Effector memory CD4-positive, alpha-beta T cell (primary cell): Measurements from ENCODE around the gene OSBPL2.

Experiments
- DNase-seq, 3 donors: peaks; one replicate each; pipeline ENCODE4 v3.0.0-alpha.2; 2020
- H3K27ac ChIP-seq: 2 replicates; pipeline ENCODE4 v1.7.0; 2013; ENCODE audit warnings: mild to moderate bottlenecking, low read length, moderate library complexity; ENCODE audit not compliant: insufficient read depth, poor library complexity, severe bottlenecking
- H3K27me3 ChIP-seq: replicated peaks from 2 replicates; pipeline ENCODE4 v1.7.0; 2013; ENCODE audit warnings: mild to moderate bottlenecking, low read length; ENCODE audit not compliant: insufficient read depth, control insufficient read depth, poor library complexity, severe bottlenecking
- H3K36me3 ChIP-seq: 2 replicates; pipeline ENCODE4 v1.7.0; 2013; ENCODE audit warnings: mild to moderate bottlenecking, low read length, moderate library complexity; ENCODE audit not compliant: control insufficient read depth, insufficient read depth
- H3K4me1 ChIP-seq: 2 replicates; pipeline ENCODE4 v1.7.0; 2013; ENCODE audit warnings: low read length, mild to moderate bottlenecking; ENCODE audit not compliant: control insufficient read depth, insufficient read depth, poor library complexity, severe bottlenecking
- H3K4me3 ChIP-seq: 2 replicates; pipeline ENCODE4 v1.7.0; 2013; ENCODE audit warnings: low read length, low read depth, mild to moderate bottlenecking; ENCODE audit not compliant: insufficient read depth, poor library complexity, severe bottlenecking
- H3K9me3 ChIP-seq: 2 replicates; pipeline ENCODE4 v1.7.0; 2013; ENCODE audit warnings: mild to moderate bottlenecking, low read length, moderate library complexity; ENCODE audit not compliant: control insufficient read depth

Gene OSBPL2

GRCh38 chr20:62243906-62244515 is 5.7 kb downstream of the OSBPL2 start:
- no peak overlapping the region for H3K27ac ChIP-seq
- H3K27me3 ChIP-seq = no peaks in the 10 kb centered on the region
- H3K4me1 ChIP-seq = peaks cover 6% of the 10 kb centered on the region
- H3K36me3 ChIP-seq = peaks cover 9% of the 10 kb centered on the region
- H3K9me3 ChIP-seq = no peaks in the 10 kb centered on the region
- no peak for DNase-seq
- H3K4me3 ChIP-seq = no peak overlapping the region

GRCh38 chr20:62244644-62245108 is 6.4 kb downstream of the OSBPL2 start:
- no peak overlapping the region for H3K4me3 ChIP-seq
- no peaks in the 10 kb centered on the region for H3K27me3 ChIP-seq
- no peaks in the 10 kb centered on the region for H3K9me3 ChIP-seq
- H3K4me1 ChIP-seq = no peaks in the 10 kb centered on the region
- no peak for DNase-seq
- H3K36me3 ChIP-seq = peaks cover 9% of the 10 kb centered on the region
- no peak overlapping the region for H3K27ac ChIP-seq

GRCh38 chr20:62245911-62246280 is 7.6 kb downstream of the OSBPL2 start:
- Histone ChIP-seq H3K9me3 (no peaks in the 10 kb centered on the region), H3K4me3 (no peak overlapping the region), H3K27me3 (no peaks in the 10 kb centered on the region), H3K27ac (no peak overlapping the region), H3K4me1 (no peaks in the 10 kb centered on the region), H3K36me3 (peaks cover 9% of the 10 kb centered on the region)
- no peak for DNase-seq

- H3K9me3 ChIP-seq = no peaks in the 10 kb centered on the region
- H3K36me3 ChIP-seq = peaks cover 9% of the 10 kb centered on the region
- no peaks in the 10 kb centered on the region for H3K27me3 ChIP-seq
- DNase-seq = no peak
- no peak overlapping the region for H3K4me3 ChIP-seq
- H3K27ac ChIP-seq = no peak overlapping the region
- no peaks in the 10 kb centered on the region for H3K4me1 ChIP-seq
Measured at GRCh38 chr20:62246431-62246830, 8.1 kb downstream of the OSBPL2 start.

- no peaks in the 10 kb centered on the region for H3K4me1 ChIP-seq
- H3K27ac ChIP-seq = no peak overlapping the region
- H3K36me3 ChIP-seq = peaks cover 9% of the 10 kb centered on the region
- H3K4me3 ChIP-seq = no peak overlapping the region
- H3K27me3 ChIP-seq = no peaks in the 10 kb centered on the region
- no peaks in the 10 kb centered on the region for H3K9me3 ChIP-seq
- DNase-seq = no peak
Measured at GRCh38 chr20:62246872-62247652, 8.7 kb downstream of the OSBPL2 start.

GRCh38 chr20:62248890-62249560 is 10.7 kb downstream of the OSBPL2 start:
- DNase-seq = no peak
- Histone ChIP-seq H3K27ac (no peak overlapping the region), H3K36me3 (peaks cover 2% of the 10 kb centered on the region), H3K4me3 (no peak overlapping the region), H3K27me3 (no peaks in the 10 kb centered on the region), H3K4me1 (no peaks in the 10 kb centered on the region), H3K9me3 (no peaks in the 10 kb centered on the region)

GRCh38 chr20:62252342-62252966 is 14.1 kb downstream of the OSBPL2 start:
- H3K4me1 ChIP-seq = no peaks in the 10 kb centered on the region
- H3K9me3 ChIP-seq = no peaks in the 10 kb centered on the region
- no peak overlapping the region for H3K4me3 ChIP-seq
- H3K27me3 ChIP-seq = no peaks in the 10 kb centered on the region
- no peak overlapping the region for H3K27ac ChIP-seq
- no peak for DNase-seq
- peaks cover 24% of the 10 kb centered on the region for H3K36me3 ChIP-seq

- no peaks in the 10 kb centered on the region for H3K9me3 ChIP-seq
- no peaks in the 10 kb centered on the region for H3K27me3 ChIP-seq
- DNase-seq = no peak
- H3K36me3 ChIP-seq = peaks cover 25% of the 10 kb centered on the region
- no peak overlapping the region for H3K4me3 ChIP-seq
- no peaks in the 10 kb centered on the region for H3K4me1 ChIP-seq
- no peak overlapping the region for H3K27ac ChIP-seq
Measured at GRCh38 chr20:62253398-62253797, 15.1 kb downstream of the OSBPL2 start.

GRCh38 chr20:62254021-62254724 is 15.9 kb downstream of the OSBPL2 start:
- Histone ChIP-seq H3K27me3 (no peaks in the 10 kb centered on the region), H3K9me3 (no peaks in the 10 kb centered on the region), H3K4me3 (no peak overlapping the region), H3K36me3 (peaks cover 33% of the 10 kb centered on the region), H3K4me1 (no peaks in the 10 kb centered on the region), H3K27ac (no peak overlapping the region)
- no peak for DNase-seq
